Cerebellar cortex (tissue), 1 donor: ENCODE data around the gene NET1.
"Not testable (repeated sequence)": the region's sequence is repeated elsewhere in the genome, so short reads cannot be mapped to it uniquely, and the experiment has no call there.

ENCODE experiments used
- DNase-seq: peaks from one replicate; pipeline ENCODE4 v3.0.0-alpha.2; 2015; ENCODE audit warnings: low spot score

Gene NET1

GRCh38 chr10:5412277-5412941 lies at the start of gene NET1:
NET1 (plus strand) TSS chr10:5412557; CDS start chr10:5412693, 136 bp downstream.
- DNase-seq = peak; percentile 95

- no peak for DNase-seq
Observed at GRCh38 chr10:5362873-5363272, 49.5 kb upstream of the NET1 start.

GRCh38 chr10:5364374-5364773 lies 48.0 kb upstream of the NET1 start:
- DNase-seq = no peak

GRCh38 chr10:5364890-5365338 lies 47.4 kb upstream of the NET1 start, which contains the start of gene UCN3:
UCN3 (plus strand) TSS chr10:5364966; CDS start chr10:5373721, 8,755 bp downstream.
- DNase-seq = no peak

- DNase-seq = no peak
Observed at GRCh38 chr10:5365928-5366327, 46.4 kb upstream of the NET1 start.

GRCh38 chr10:5369362-5370158 lies 42.8 kb upstream of the NET1 start:
- no peak for DNase-seq

GRCh38 chr10:5370493-5371352 lies 41.6 kb upstream of the NET1 start:
- DNase-seq = no peak

GRCh38 chr10:5373307-5373706 lies 39.0 kb upstream of the NET1 start:
- DNase-seq = no peak

GRCh38 chr10:5373891-5374611 lies 38.3 kb upstream of the NET1 start:
- DNase-seq = no peak

GRCh38 chr10:5376450-5376849 lies 35.9 kb upstream of the NET1 start:
- DNase-seq = no peak

GRCh38 chr10:5379202-5379601 lies 33.2 kb upstream of the NET1 start:
- not testable (repeated sequence) for DNase-seq

GRCh38 chr10:5380395-5380794 lies 32.0 kb upstream of the NET1 start:
- DNase-seq = not testable (repeated sequence)

- no peak for DNase-seq
Observed at GRCh38 chr10:5381187-5381586, 31.2 kb upstream of the NET1 start.

GRCh38 chr10:5385224-5385623 lies 27.1 kb upstream of the NET1 start:
- no peak for DNase-seq

- no peak for DNase-seq
Observed at GRCh38 chr10:5387169-5387568, 25.2 kb upstream of the NET1 start.

- no peak for DNase-seq
Observed at GRCh38 chr10:5390607-5391205, 21.7 kb upstream of the NET1 start.

- DNase-seq = no peak
Observed at GRCh38 chr10:5391790-5392189, 20.6 kb upstream of the NET1 start.

GRCh38 chr10:5393529-5393928 lies 18.8 kb upstream of the NET1 start:
- no peak for DNase-seq

GRCh38 chr10:5395168-5395567 lies 17.2 kb upstream of the NET1 start:
- DNase-seq = no peak

GRCh38 chr10:5396556-5397300 lies 15.6 kb upstream of the NET1 start:
- DNase-seq = peak; percentile 48

- no peak for DNase-seq
Observed at GRCh38 chr10:5399332-5399731, 13.0 kb upstream of the NET1 start.
